OCI-LY1 (cell line): ENCODE results near the gene FAM53A.
"Not testable (repeated sequence)": the region's sequence is repeated elsewhere in the genome, so short reads cannot be mapped to it uniquely, and the experiment has no call there.

Source experiments
- H2AFZ ChIP-seq: fragments of 200-600 bp; sonication (generic), shearing (Covaris generic); 2 replicates; pipeline ENCODE4 v1.6.0; 2014; ENCODE audit warnings: antibody characterized with exemption, mild to moderate bottlenecking, low read length
- H3F3A ChIP-seq: fragments of 200-600 bp; sonication (generic), shearing (Covaris generic); 2 replicates; pipeline ENCODE4 v1.6.0; 2014; ENCODE audit warnings: mild to moderate bottlenecking, antibody characterized with exemption, low read length, moderate library complexity; ENCODE audit not compliant: insufficient read depth
- H3K27ac ChIP-seq: fragments of 200-600 bp; sonication (generic); 2 replicates; pipeline ENCODE4 v1.5.1; 2014; ENCODE audit warnings: low read length, mixed run types, mild to moderate bottlenecking, low read depth; ENCODE audit not compliant: poor library complexity, severe bottlenecking
- H3K27me3 ChIP-seq: fragments of 200-600 bp; sonication (generic); 2 replicates; pipeline ENCODE4 v1.6.0; 2014; ENCODE audit warnings: antibody characterized with exemption, mild to moderate bottlenecking, low read length, moderate library complexity; ENCODE audit not compliant: insufficient read depth
- H3K36me3 ChIP-seq: fragments of 200-600 bp; sonication (generic); 2 replicates; pipeline ENCODE4 v1.6.1; 2014; ENCODE audit warnings: mild to moderate bottlenecking, antibody characterized with exemption, low read length, moderate library complexity, mixed read lengths; ENCODE audit not compliant: insufficient read depth
- H3K4me1 ChIP-seq: fragments of 200-600 bp; sonication (generic); 2 replicates; pipeline ENCODE4 v1.5.1; 2014; ENCODE audit warnings: mild to moderate bottlenecking, low read length, moderate library complexity; ENCODE audit not compliant: insufficient read depth, severe bottlenecking
- H3K4me2 ChIP-seq: fragments of 200-600 bp; sonication (generic), shearing (Covaris generic); 2 replicates; pipeline ENCODE4 v1.6.1; 2014; ENCODE audit warnings: low read length
- H3K4me3 ChIP-seq: fragments of 200-600 bp; sonication (generic); 2 replicates; pipeline ENCODE4 v1.5.1; 2014; ENCODE audit warnings: low read length, low read depth, mild to moderate bottlenecking, mixed read lengths; ENCODE audit not compliant: poor library complexity, severe bottlenecking
- H3K79me2 ChIP-seq: fragments of 200-600 bp; shearing (Covaris generic); 2 replicates; pipeline ENCODE4 v1.6.1; 2016; ENCODE audit warnings: mixed run types, low read length, mixed read lengths; ENCODE audit not compliant: insufficient read depth
- H3K9ac ChIP-seq: fragments of 200-600 bp; sonication (generic), shearing (Covaris generic); 2 replicates; pipeline ENCODE4 v1.6.1; 2014; ENCODE audit warnings: mild to moderate bottlenecking, low read length, mixed read lengths
- H3K9me2 ChIP-seq: fragments of 200-600 bp; sonication (generic), shearing (Covaris generic); 2 replicates; pipeline ENCODE4 v1.6.1; 2014; ENCODE audit warnings: low read depth, mild to moderate bottlenecking, low read length, mixed read lengths
- H3K9me3 ChIP-seq: fragments of 200-600 bp; shearing (Covaris generic); 2 replicates; pipeline ENCODE4 v1.6.1; 2014; ENCODE audit warnings: low read length, mixed read lengths
- H4K20me1 ChIP-seq: fragments of 200-600 bp; sonication (generic), shearing (Covaris generic); 2 replicates; pipeline ENCODE4 v1.6.0; 2016; ENCODE audit warnings: mild to moderate bottlenecking, low read length; ENCODE audit not compliant: insufficient read depth
- CTCF ChIP-seq: fragments of 200-600 bp; sonication (generic), shearing (Covaris generic); IDR thresholded peaks from 2 replicates; pipeline ENCODE4 v1.5.1; 2017; ENCODE audit warnings: mild to moderate bottlenecking, antibody characterized with exemption, low read length, moderate library complexity, mixed read lengths
- EZH2 ChIP-seq: fragments of 200-600 bp; sonication (generic), shearing (Covaris generic); IDR thresholded peaks from 2 replicates; pipeline ENCODE4 v1.8.0; 2017; ENCODE audit warnings: borderline replicate concordance, mixed run types, mild to moderate bottlenecking, antibody characterized with exemption, low read length, moderate library complexity, mixed read lengths

Gene FAM53A

GRCh38 chr4:1643971-1644735, 40.0 kb downstream of the FAM53A start:
- Histone ChIP-seq H3F3A (no peaks in the 10 kb centered on the region), H3K27ac (no peak overlapping the region), H3K79me2 (no peaks in the 10 kb centered on the region), H3K4me1 (no peaks in the 10 kb centered on the region), H3K9ac (no peak overlapping the region), H4K20me1 (no peaks in the 10 kb centered on the region), H3K9me3 (no peaks in the 10 kb centered on the region), H3K27me3 (no peaks in the 10 kb centered on the region), H3K36me3 (no peaks in the 10 kb centered on the region), H3K4me3 (no peak overlapping the region), H3K9me2 (no peaks in the 10 kb centered on the region), H2AFZ (no peak overlapping the region), H3K4me2 (no peak overlapping the region)
- no peak for TF ChIP-seq CTCF
- no peak for TF ChIP-seq EZH2

GRCh38 chr4:1642196-1642951, 41.7 kb downstream of the FAM53A start:
- Histone ChIP-seq H4K20me1 (no peaks in the 10 kb centered on the region), H3K4me2 (no peak overlapping the region), H3K27ac (no peak overlapping the region), H3K9me2 (no peaks in the 10 kb centered on the region), H3K36me3 (no peaks in the 10 kb centered on the region), H3K27me3 (no peaks in the 10 kb centered on the region), H3F3A (no peaks in the 10 kb centered on the region), H3K4me3 (no peak overlapping the region), H3K79me2 (no peaks in the 10 kb centered on the region), H2AFZ (no peak overlapping the region), H3K4me1 (no peaks in the 10 kb centered on the region), H3K9ac (no peak overlapping the region), H3K9me3 (no peaks in the 10 kb centered on the region)
- TF ChIP-seq CTCF: no peak
- TF ChIP-seq EZH2: no peak

- H3K9ac ChIP-seq: no peak overlapping the region
- no peaks in the 10 kb centered on the region for H3K79me2 ChIP-seq
- no peaks in the 10 kb centered on the region for H3F3A ChIP-seq
- TF ChIP-seq CTCF (no peak), EZH2 (no peak)
- no peaks in the 10 kb centered on the region for H4K20me1 ChIP-seq
- H3K9me2 ChIP-seq: no peaks in the 10 kb centered on the region
- H3K27me3 ChIP-seq: no peaks in the 10 kb centered on the region
- H3K4me1 ChIP-seq: no peaks in the 10 kb centered on the region
- H3K4me2 ChIP-seq: no peak overlapping the region
- H3K36me3 ChIP-seq: no peaks in the 10 kb centered on the region
- no peak overlapping the region for H3K27ac ChIP-seq
- no peak overlapping the region for H3K4me3 ChIP-seq
- no peaks in the 10 kb centered on the region for H3K9me3 ChIP-seq
- H2AFZ ChIP-seq: no peak overlapping the region
Observed at GRCh38 chr4:1641671-1642070, 42.4 kb downstream of the FAM53A start.

- not testable (repeated sequence) for H3K9me2 ChIP-seq, H4K20me1 ChIP-seq
Observed at GRCh38 chr4:1640716-1641503, 43.2 kb downstream of the FAM53A start.

More at GRCh38 chr4:1640716-1641503, 43.2 kb downstream of the FAM53A start:
- not testable (repeated sequence) for H3F3A ChIP-seq, H3K27ac ChIP-seq, H3K4me2 ChIP-seq, H3K27me3 ChIP-seq, H3K9me3 ChIP-seq, H3K4me3 ChIP-seq, H3K79me2 ChIP-seq, H3K9ac ChIP-seq, H2AFZ ChIP-seq, H3K36me3 ChIP-seq, H3K4me1 ChIP-seq
